SK-N-SH (cell line): Measurements from ENCODE around the gene TP63. TPM values are rescaled to one million over a fixed set of nuclear protein-coding genes. Genes with fewer than 3 reads are reported as not detected.

Source experiments
- CTCF ChIA-PET: fragments of 300-600, 350-600 bp; formaldehyde crosslinking; extraction: SDS; loops from one replicate; lab custom pipeline; 2021; lab: Yijun Ruan, JAX
- POLR2A ChIA-PET: fragments of 350-600 bp; sonication (Branson Sonifier 250); formaldehyde crosslinking; extraction: SDS; loops from one replicate; lab custom pipeline; 2020; ENCODE audit warnings: antibody characterized with exemption, inconsistent platforms; lab: Yijun Ruan, JAX
- DNase-seq: peaks from one replicate; pipeline ENCODE4 v3.0.0; 2012
- H2AFZ ChIP-seq: fragments of 200-600 bp; sonication (generic); 2 replicates; pipeline ENCODE4 v1.8.1; 2016; ENCODE audit warnings: antibody characterized with exemption, mild to moderate bottlenecking, low read depth
- H3F3A ChIP-seq: fragments of 200-600 bp; sonication (generic); replicated peaks from 2 replicates; pipeline ENCODE3; 2016; ENCODE audit warnings: antibody characterized with exemption, mild to moderate bottlenecking; ENCODE audit not compliant: insufficient read depth
- H3K27ac ChIP-seq, 2 experiments: fragments of 200-500 bp in 1 of 2; fragments of 200-600 bp in 1 of 2; sonication (Bioruptor generic) in 1 of 2; sonication (generic), shearing (Covaris generic) in 1 of 2; 2 replicates each; pipeline versions ENCODE4 v1.5.1 to v1.6.1; 2014 to 2016; ENCODE audit warnings: low read depth in 2 of 2, inconsistent platforms in 1 of 2, low read length in 1 of 2, mild to moderate bottlenecking in 1 of 2, mixed read lengths in 1 of 2
- H3K27me3 ChIP-seq: fragments of 200-600 bp; sonication (generic), shearing (Covaris generic); 2 replicates; pipeline ENCODE4 v1.6.1; 2016; ENCODE audit warnings: mixed run types; ENCODE audit not compliant: insufficient read depth
- H3K36me3 ChIP-seq, 2 experiments: fragments of 200-500 bp in 1 of 2; fragments of 200-600 bp in 1 of 2; sonication (Bioruptor generic) in 1 of 2; sonication (generic) in 1 of 2; replicated peaks in 1 of 2; 2 replicates each; pipeline versions ENCODE3 to v1.5.1; 2014 to 2016; ENCODE audit warnings: low read length in 1 of 2, mild to moderate bottlenecking in 1 of 2; ENCODE audit not compliant: insufficient read depth in 2 of 2, control insufficient read depth in 1 of 2
- H3K4me1 ChIP-seq, 2 experiments: fragments of 200-500 bp in 1 of 2; fragments of 200-600 bp in 1 of 2; sonication (Bioruptor generic) in 1 of 2; sonication (generic), shearing (Covaris generic) in 1 of 2; 2 replicates each; pipeline versions ENCODE4 v1.5.1 to v1.6.1; 2014 to 2016; ENCODE audit warnings: low read depth in 1 of 2, low read length in 1 of 2, mixed run types in 1 of 2; ENCODE audit not compliant: insufficient read depth in 2 of 2, control insufficient read depth in 1 of 2
- H3K4me2 ChIP-seq: fragments of 200-600 bp; sonication (generic), shearing (Covaris generic); 2 replicates; pipeline ENCODE4 v1.6.1; 2017; ENCODE audit warnings: mixed run types
- H3K4me3 ChIP-seq, 2 experiments: fragments of 200-500 bp in 1 of 2; fragments of 200-600 bp in 1 of 2; sonication (Bioruptor generic) in 1 of 2; sonication (generic), shearing (Covaris generic) in 1 of 2; 2 replicates each; pipeline versions ENCODE4 v1.5.1 to v1.8.1; 2014 to 2016; ENCODE audit warnings: low read depth in 2 of 2, inconsistent platforms in 1 of 2, low read length in 1 of 2, mild to moderate bottlenecking in 1 of 2, mixed read lengths in 1 of 2, moderate library complexity in 1 of 2
- H3K79me2 ChIP-seq: fragments of 200-600 bp; sonication (generic); 2 replicates; pipeline ENCODE4 v1.8.1; 2017; ENCODE audit warnings: mild to moderate bottlenecking; ENCODE audit not compliant: insufficient read depth
- H3K9ac ChIP-seq: fragments of 200-600 bp; sonication (generic); 2 replicates; pipeline ENCODE4 v1.6.1; 2017; ENCODE audit warnings: mixed run types
- H3K9me2 ChIP-seq: fragments of 200-600 bp; sonication (generic); 2 replicates; pipeline ENCODE4 v1.6.1; 2017; ENCODE audit warnings: mixed run types
- H3K9me3 ChIP-seq: fragments of 200-600 bp; sonication (generic); 2 replicates; pipeline ENCODE4 v1.6.1; 2017; ENCODE audit warnings: mixed run types, mild to moderate bottlenecking, moderate library complexity
- H4K20me1 ChIP-seq: fragments of 200-600 bp; sonication (generic); 2 replicates; pipeline ENCODE4 v1.6.1; 2017; ENCODE audit warnings: mild to moderate bottlenecking, mixed run types; ENCODE audit not compliant: insufficient read depth
- EZH2phosphoT487 ChIP-seq: fragments of 200-600 bp; sonication (generic); IDR thresholded peaks from 2 replicates; pipeline ENCODE4 v1.6.1; 2017; ENCODE audit warnings: low read depth, mixed run types, mild to moderate bottlenecking, antibody characterized with exemption, moderate library complexity, borderline replicate concordance
- FOSL2 ChIP-seq: IDR thresholded peaks from 2 replicates; pipeline ENCODE4 v1.4.0; 2012; ENCODE audit warnings: low read depth, mild to moderate bottlenecking, moderate library complexity, borderline replicate concordance
- FOXJ3 ChIP-seq: sonication (generic); formaldehyde crosslinking; IDR thresholded peaks from 2 replicates; pipeline ENCODE4 v1.5.1; 2020; ENCODE audit warnings: mild to moderate bottlenecking, missing genetic modification reagents
- IRF3 ChIP-seq: fragments of 150-350 bp; IDR thresholded peaks from 2 replicates; pipeline ENCODE4 v1.6.1; 2016; ENCODE audit warnings: mild to moderate bottlenecking, low read depth, low read length
- JUND ChIP-seq: IDR thresholded peaks from 2 replicates; pipeline ENCODE4 v1.4.0; 2012
- MAX ChIP-seq: IDR thresholded peaks from 2 replicates; pipeline ENCODE4 v1.4.0; 2012; ENCODE audit warnings: low read depth
- MEF2A ChIP-seq: IDR thresholded peaks from 2 replicates; pipeline ENCODE4 v1.4.0; 2012; ENCODE audit warnings: low read depth, borderline replicate concordance
- NRF1 ChIP-seq: IDR thresholded peaks from 2 replicates; pipeline ENCODE4 v1.6.1; 2012; ENCODE audit warnings: low read depth, mild to moderate bottlenecking, low read length
- RXRA ChIP-seq: IDR thresholded peaks from 2 replicates; pipeline ENCODE4 v1.4.0; 2012; ENCODE audit warnings: low read depth, mild to moderate bottlenecking, borderline replicate concordance
- SIN3A ChIP-seq: IDR thresholded peaks from 2 replicates; pipeline ENCODE4 v1.6.1; 2012; ENCODE audit warnings: low read depth, mild to moderate bottlenecking, low read length, moderate library complexity, borderline replicate concordance
- TAF1 ChIP-seq: IDR thresholded peaks from 2 replicates; pipeline ENCODE4 v1.6.1; 2012; ENCODE audit warnings: low read depth, mild to moderate bottlenecking, low read length, moderate library complexity, borderline replicate concordance
- TCF12 ChIP-seq: IDR thresholded peaks from 2 replicates; pipeline ENCODE4 v1.4.0; 2012
- TEAD4 ChIP-seq: IDR thresholded peaks from 2 replicates; pipeline ENCODE4 v1.4.0; 2012; ENCODE audit warnings: mild to moderate bottlenecking, borderline replicate concordance; ENCODE audit not compliant: insufficient read depth
- USF1 ChIP-seq: IDR thresholded peaks from 2 replicates; pipeline ENCODE4 v1.4.0; 2012; ENCODE audit warnings: low read depth, borderline replicate concordance
- YY1 ChIP-seq: IDR thresholded peaks from 2 replicates; pipeline ENCODE4 v1.4.0; 2012; ENCODE audit warnings: low read depth, mild to moderate bottlenecking
- WGBS: methylation state at CpG from one replicate; pipeline ENCODE4 v1.1.6; 2017; ENCODE audit warnings: low lambda C conversion rate; 5-methylcytosine and 5-hydroxymethylcytosine counted together
- polyA plus RNA-seq, 3 experiments: library from polyadenylated mRNA; depleted of rRNA; stranded (reverse); fragments of >200 nt; gene quantifications; 2 replicates each; pipeline ENCODE4 v1.2.3, GENCODE V29; 2012

Gene TP63
- polyA plus RNA-seq, 1 of the 3 experiments (the other 2 are of a cell fraction), result not detected

GRCh38 chr3:189908646-189909045 is 277.5 kb downstream of the TP63 start:
- Histone ChIP-seq H3K4me1 (peaks cover 0 to 10% of the 10 kb centered on the region in 2 experiments; a peak in 1 of 4 replicates), H3K4me3 (no peak overlapping the region), H3F3A (no peaks in the 10 kb centered on the region), H3K9me3 (no peaks in the 10 kb centered on the region), H3K36me3 (no peaks in the 10 kb centered on the region), H3K4me2 (peak overlapping the region; percentile 56), H3K79me2 (no peaks in the 10 kb centered on the region), H3K27me3 (no peaks in the 10 kb centered on the region), H3K27ac (no peak overlapping the region; a peak in 1 of 4 replicates), H3K9ac (no peak overlapping the region), H3K9me2 (no peaks in the 10 kb centered on the region), H2AFZ (peak overlapping the region; percentile 52; the same call in 1 of the 2 replicates), H4K20me1 (no peaks in the 10 kb centered on the region)
- no peak for DNase-seq
- CTCF ChIA-PET, result no interaction called here
- no peak for TF ChIP-seq RXRA
- peak; percentile 33; the same call in 1 of the 2 replicates for TF ChIP-seq FOSL2
- POLR2A ChIA-PET, result no interaction called here

GRCh38 chr3:189909139-189909538 is 277.9 kb downstream of the TP63 start:
- Histone ChIP-seq H3K4me1 (peaks cover 0 to 10% of the 10 kb centered on the region in 2 experiments; a peak in 1 of 4 replicates), H3K4me3 (no peak overlapping the region), H3K27ac (no peak overlapping the region; a peak in 1 of 4 replicates), H3K36me3 (no peaks in the 10 kb centered on the region), H4K20me1 (no peaks in the 10 kb centered on the region), H3K79me2 (no peaks in the 10 kb centered on the region), H3F3A (no peaks in the 10 kb centered on the region), H3K9me2 (no peaks in the 10 kb centered on the region), H2AFZ (peak overlapping the region; percentile 52; the same call in 1 of the 2 replicates), H3K4me2 (peak overlapping the region; percentile 56), H3K9ac (no peak overlapping the region), H3K9me3 (no peaks in the 10 kb centered on the region), H3K27me3 (no peaks in the 10 kb centered on the region)
- no peak for DNase-seq
- TF ChIP-seq USF1 (no peak), FOSL2 (no peak), EZH2phosphoT487 (no peak), SIN3A (no peak), NRF1 (no peak), FOXJ3 (CRISPR knock-in tag) (no peak), TEAD4 (no peak), MEF2A (no peak), YY1 (no peak), MAX (no peak), IRF3 (no peak), JUND (no peak), TCF12 (no peak), TAF1 (no peak)
- POLR2A ChIA-PET, result no interaction called here
- CTCF ChIA-PET, result no interaction called here
- WGBS, result 13% methylated on average over 3 of the region's 3 CpGs
